K562 (cell line): ENCODE measurements around the gene BSPRY. TPM values are rescaled to one million over a fixed set of nuclear protein-coding genes. Genes with fewer than 3 reads are reported as not detected.

Experiments
- ATAC-seq: fragments of 200-7000 bp; cut with Tn5 transposase; 3 replicates; pipeline ENCODE4 v1.9.1; 2020; ENCODE audit warnings: moderate library complexity
- BruUV-seq: library from RNA; stranded (reverse); fragments of 400-500 nt; replicated peaks from 2 replicates; lab custom pipeline; 2021; lab: Mats Ljungman, UMichigan
- CTCF ChIA-PET: fragments of 300-600 bp; formaldehyde crosslinking; extraction: SDS; loops from one replicate; lab custom pipeline; 2021; ENCODE audit warnings: low intra/inter-chr PET ratio; lab: Yijun Ruan, JAX
- POLR2A ChIA-PET: fragments of 300-600, 350-650 bp; sonication (Branson Sonifier 250); formaldehyde crosslinking; extraction: SDS; loops from one replicate; lab custom pipeline; 2021; ENCODE audit warnings: antibody characterized with exemption, inconsistent platforms; lab: Yijun Ruan, JAX
- DNase-seq, 4 experiments: peaks; one replicate each; pipeline versions ENCODE4 v3.0.0 to v3.0.0-alpha.2; 2011 to 2018; ENCODE audit warnings: low spot score in 3 of 4, mixed read lengths in 3 of 4; ENCODE audit errors: extremely low read depth in 1 of 4
- FAIRE-seq: peaks from 2 replicates; lab custom pipeline; 2011; peaks lifted over from hg19 to GRCh38; lab: Jason Lieb, UNC
- H2AFZ ChIP-seq: 2 replicates; pipeline ENCODE4 v1.6.0; 2011; ENCODE audit warnings: low read depth, low read length, control low read depth, inconsistent platforms
- H3K27ac ChIP-seq: fragments of 200-600 bp; 3 replicates; pipeline ENCODE4 v1.8.0; 2011; ENCODE audit warnings: low read depth, mild to moderate bottlenecking, control low read depth, inconsistent platforms, low read length, moderate library complexity, mixed read lengths; ENCODE audit errors: extremely low read depth
- H3K27me3 ChIP-seq, 2 experiments: fragments of 300-600 bp in 1 of 2; 2 replicates in 1 of 2; 3 replicates in 1 of 2; pipeline versions ENCODE4 v1.6.0 to v1.8.0; 2011; ENCODE audit warnings: inconsistent platforms in 2 of 2, low read length in 2 of 2, mild to moderate bottlenecking in 1 of 2, mixed read lengths in 1 of 2, moderate library complexity in 1 of 2; ENCODE audit not compliant: control insufficient read depth in 2 of 2, insufficient read depth in 2 of 2
- H3K36me3 ChIP-seq: fragments of 300-600 bp; 3 replicates; pipeline ENCODE4 v1.8.0; 2011; ENCODE audit warnings: mild to moderate bottlenecking, low read length, inconsistent platforms; ENCODE audit not compliant: control insufficient read depth, insufficient read depth
- H3K4me1 ChIP-seq, 2 experiments: fragments of 200-600 bp in 1 of 2; replicated peaks in 1 of 2; 2 replicates in 1 of 2; 3 replicates in 1 of 2; pipeline versions ENCODE4 v1.5.1 to v1.8.0; 2011; ENCODE audit warnings: inconsistent platforms in 2 of 2, low read length in 2 of 2, mild to moderate bottlenecking in 1 of 2, mixed read lengths in 1 of 2, moderate library complexity in 1 of 2; ENCODE audit not compliant: control insufficient read depth in 2 of 2, insufficient read depth in 2 of 2
- H3K4me2 ChIP-seq: 2 replicates; pipeline ENCODE4 v1.6.1; 2011; ENCODE audit warnings: low read length, control low read depth, inconsistent platforms, mixed read lengths; ENCODE audit not compliant: insufficient read depth
- H3K4me3 ChIP-seq: fragments of 200-600 bp; sonication (generic), shearing (Covaris generic); 2 replicates; pipeline ENCODE4 v1.5.1; 2016; ENCODE audit warnings: control low read depth, inconsistent platforms
- H3K79me2 ChIP-seq: fragments of 200-600 bp; 3 replicates; pipeline ENCODE4 v1.8.0; 2011; ENCODE audit warnings: low read length, inconsistent platforms; ENCODE audit not compliant: control insufficient read depth, insufficient read depth
- H3K9ac ChIP-seq, 2 experiments: 2 replicates each; pipeline versions ENCODE4 v1.6.0 to v1.6.1; 2011; ENCODE audit warnings: low read depth in 2 of 2, low read length in 2 of 2, control low read depth in 1 of 2, inconsistent platforms in 1 of 2, mild to moderate bottlenecking in 1 of 2, mixed read lengths in 1 of 2; ENCODE audit not compliant: insufficient read depth in 1 of 2
- H3K9me1 ChIP-seq: one replicate; pipeline ENCODE4 v1.6.0; 2011; ENCODE audit warnings: inconsistent platforms, mild to moderate bottlenecking, low read length, moderate library complexity; ENCODE audit not compliant: control insufficient read depth, insufficient read depth
- H3K9me3 ChIP-seq: replicated peaks from 2 replicates; pipeline ENCODE4 v1.5.1; 2011; ENCODE audit warnings: low read depth, low read length, inconsistent platforms; ENCODE audit not compliant: control insufficient read depth, insufficient read depth
- H4K20me1 ChIP-seq: replicated peaks from 2 replicates; pipeline ENCODE4 v1.6.1; 2011; ENCODE audit warnings: low read length, inconsistent platforms, mixed read lengths; ENCODE audit not compliant: control insufficient read depth, insufficient read depth
- ERF ChIP-seq: fragments of 450-650 bp; formaldehyde crosslinking; IDR thresholded peaks from 2 replicates; pipeline ENCODE4 v1.4.0; 2020; ENCODE audit warnings: mild to moderate bottlenecking, mixed read lengths
- HCFC1 ChIP-seq: IDR thresholded peaks from 2 replicates; pipeline ENCODE4 v1.6.1; 2012; ENCODE audit warnings: low read depth, low read length, improper control_type of control experiment
- HSF4 ChIP-seq: fragments of 250-450 bp; sonication (Bioruptor Pico); IDR thresholded peaks from 2 replicates; pipeline ENCODE4 v2.1.2; 2022; ENCODE audit warnings: mild to moderate bottlenecking, moderate library complexity, borderline replicate concordance
- RNF2 ChIP-seq: sonication (generic); IDR thresholded peaks from 2 replicates; pipeline ENCODE4 v1.6.1; 2016
- SMC3 ChIP-seq: conservative IDR thresholded peaks from 2 replicates; pipeline ENCODE4 v1.6.1; 2011; ENCODE audit warnings: low read depth, low read length, improper control_type of control experiment; ENCODE audit not compliant: insufficient read depth
- USF2 ChIP-seq: sonication (generic); formaldehyde crosslinking; IDR thresholded peaks from 2 replicates; pipeline ENCODE4 v1.5.0; 2020; ENCODE audit warnings: missing genetic modification reagents
- ZNF79 ChIP-seq: fragments of 250-450 bp; sonication (Bioruptor Pico); IDR thresholded peaks from 2 replicates; pipeline ENCODE4 v1.4.0; 2020; ENCODE audit warnings: low read depth, mild to moderate bottlenecking, moderate library complexity
- WGBS: fragments of 100-300 bp; shearing (Covaris generic); methylation state at CpG from one replicate; pipeline ENCODE4 v1.1.6; 2016; ENCODE audit warnings: low coverage, mixed read lengths; ENCODE audit not compliant: insufficient coverage; ENCODE audit errors: missing lambda C conversion rate; 5-methylcytosine and 5-hydroxymethylcytosine counted together
- in situ Hi-C: fragments of 300-500 bp; cut with MboI; formaldehyde crosslinking; loops from 4 replicates; pipeline ENCODE4 v1.15.0; 2018; ENCODE audit warnings: inconsistent platforms, mixed read lengths
- intact Hi-C: fragments of 100-400 bp; cut with micrococcal nuclease; formaldehyde crosslinking; loops from 2 replicates; pipeline ENCODE4 v1.14.2; 2022
- polyA plus RNA-seq, 8 experiments: library from polyadenylated mRNA; depleted of rRNA in 4 of 8; stranded (reverse) in 5 of 8; unstranded in 3 of 8; fragments of >200 nt; fragmentation: Nextera tagmentation in 2 of 8; fragmentation: Illumina TruSeq in 1 of 8; extraction: Ambion mirVana in 2 of 8; extraction: Trizol in 1 of 8; gene quantifications; 2 replicates each; pipeline versions ENCODE4 v1.2.1 to v1.2.3, GENCODE V29; 2011 to 2014; ENCODE audit warnings: inconsistent platforms in 1 of 8, missing spikeins in 1 of 8
- total RNA-seq, 7 experiments: library from RNA; depleted of rRNA in 6 of 7; stranded (reverse); fragments of >200 nt in 6 of 7; fragmentation: Illumina TruSeq in 2 of 7; extraction: Trizol in 2 of 7; gene quantifications; 2 replicates each; pipeline versions ENCODE4 v1.2.1 to v1.2.3, GENCODE V29; 2011 to 2021; ENCODE audit warnings: low replicate concordance in 1 of 7
- TF ChIP-seq, protein P1 (sequence below): sonication (generic); formaldehyde crosslinking; IDR thresholded peaks from 2 replicates; pipeline ENCODE4 v1.8.1; 2022; ENCODE audit warnings: missing genetic modification reagents
- TF ChIP-seq, protein P2 (sequence below): fragments of 250-450 bp; sonication (Bioruptor Pico); IDR thresholded peaks from 2 replicates; pipeline ENCODE4 v1.5.1; 2021; ENCODE audit warnings: mild to moderate bottlenecking

The BSPRY gene
- total and polyA plus RNA-seq, 9 of the 15 experiments (the other 6 are each of a cell fraction or from before 2014, with no cell fraction given): 0.07 to 0.67 (median 0.18) TPM

DNA sequence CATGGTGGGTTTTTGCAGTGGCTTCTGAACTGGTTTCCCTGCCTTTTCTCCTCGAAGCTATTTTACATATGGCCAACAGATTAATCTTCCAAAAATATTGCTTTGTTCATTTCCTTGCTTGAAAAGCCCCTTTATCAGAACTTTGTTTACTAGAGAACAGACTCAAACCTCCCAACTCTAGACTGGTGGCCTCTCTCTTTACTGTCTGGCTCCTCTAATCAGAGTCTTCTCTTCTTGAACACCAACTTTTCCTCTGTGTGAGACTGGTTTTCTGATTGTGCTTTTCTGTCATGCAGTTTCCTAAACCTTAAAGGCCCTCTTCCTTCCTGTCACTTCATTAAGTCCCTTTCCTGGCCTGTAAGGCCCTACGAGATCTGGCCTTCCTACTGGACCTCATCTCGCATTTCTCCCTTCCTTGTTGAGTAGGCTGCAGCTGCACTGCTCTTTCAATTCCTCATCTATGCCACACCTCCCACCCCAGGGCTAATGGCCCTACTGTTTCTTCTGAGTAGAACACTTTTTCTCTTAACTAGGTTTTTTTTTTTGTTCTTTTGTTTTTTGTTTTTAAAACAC, 66.9 kb downstream of the BSPRY start:
- FAIRE-seq (peak; percentile 35), DNase-seq (peak in 1 of 4 experiments; percentile 20), ATAC-seq (peak; percentile 63)
- no peaks in the 10 kb centered on the region for H3K27me3 ChIP-seq
- no peak overlapping the region for H3K4me3 ChIP-seq
- no peaks in the 10 kb centered on the region for H3K79me2 ChIP-seq
- TF ChIP-seq RNF2 (no peak), ZNF79 (CRISPR knock-in tag) (no peak), HSF4 (CRISPR knock-in tag) (no peak), ERF (CRISPR knock-in tag) (no peak), SMC3 (no peak), USF2 (CRISPR knock-in tag) (no peak), HCFC1 (no peak)
- TF ChIP-seq, protein P1, sequence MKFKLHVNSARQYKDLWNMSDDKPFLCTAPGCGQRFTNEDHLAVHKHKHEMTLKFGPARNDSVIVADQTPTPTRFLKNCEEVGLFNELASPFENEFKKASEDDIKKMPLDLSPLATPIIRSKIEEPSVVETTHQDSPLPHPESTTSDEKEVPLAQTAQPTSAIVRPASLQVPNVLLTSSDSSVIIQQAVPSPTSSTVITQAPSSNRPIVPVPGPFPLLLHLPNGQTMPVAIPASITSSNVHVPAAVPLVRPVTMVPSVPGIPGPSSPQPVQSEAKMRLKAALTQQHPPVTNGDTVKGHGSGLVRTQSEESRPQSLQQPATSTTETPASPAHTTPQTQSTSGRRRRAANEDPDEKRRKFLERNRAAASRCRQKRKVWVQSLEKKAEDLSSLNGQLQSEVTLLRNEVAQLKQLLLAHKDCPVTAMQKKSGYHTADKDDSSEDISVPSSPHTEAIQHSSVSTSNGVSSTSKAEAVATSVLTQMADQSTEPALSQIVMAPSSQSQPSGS: no peak
- TF ChIP-seq, protein P2, sequence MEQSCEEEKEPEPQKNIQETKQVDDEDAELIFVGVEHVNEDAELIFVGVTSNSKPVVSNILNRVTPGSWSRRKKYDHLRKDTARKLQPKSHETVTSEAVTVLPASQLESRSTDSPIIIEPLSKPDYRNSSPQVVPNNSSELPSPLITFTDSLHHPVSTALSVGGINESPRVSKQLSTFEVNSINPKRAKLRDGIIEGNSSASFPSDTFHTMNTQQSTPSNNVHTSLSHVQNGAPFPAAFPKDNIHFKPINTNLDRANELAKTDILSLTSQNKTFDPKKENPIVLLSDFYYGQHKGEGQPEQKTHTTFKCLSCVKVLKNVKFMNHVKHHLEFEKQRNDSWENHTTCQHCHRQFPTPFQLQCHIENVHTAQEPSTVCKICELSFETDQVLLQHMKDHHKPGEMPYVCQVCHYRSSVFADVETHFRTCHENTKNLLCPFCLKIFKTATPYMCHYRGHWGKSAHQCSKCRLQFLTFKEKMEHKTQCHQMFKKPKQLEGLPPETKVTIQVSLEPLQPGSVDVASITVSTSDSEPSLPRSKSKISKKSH: no peak
- H3K9me1 ChIP-seq: no peaks in the 10 kb centered on the region
- in situ Hi-C loops (no loop called here), intact Hi-C loops (no loop called here)
- CTCF ChIA-PET: no interaction called here
- no peaks in the 10 kb centered on the region for H3K36me3 ChIP-seq
- POLR2A ChIA-PET: interaction anchor here (1.2 kb wide), 1 partner anchor 39 kb away, joined by 3 read pairs; no protein-coding TSS in a partner anchor
- no peak overlapping the region for H3K9ac ChIP-seq
- H4K20me1 ChIP-seq: no peaks in the 10 kb centered on the region
- no TSS peak for BruUV-seq
- H3K4me2 ChIP-seq: no peak overlapping the region
- peaks cover 5 to 6% of the 10 kb centered on the region in 2 experiments; a peak in 2 of 5 replicates for H3K4me1 ChIP-seq
- 34% methylated on average over 3 of the region's 3 CpGs for WGBS
- peak overlapping the region; percentile 77 for H2AFZ ChIP-seq
- no peaks in the 10 kb centered on the region for H3K9me3 ChIP-seq
- H3K27ac ChIP-seq: no peak overlapping the region
